Measurements from ENCODE around the gene ADSL. TPM values are rescaled to one million over a fixed set of nuclear protein-coding genes. Genes with fewer than 3 reads are reported as not detected.

ADSL gene
- total RNA-seq, 1 donor from 2014 or later: 120 TPM

- no peak overlapping the region for H3K27ac Mint-ChIP-seq (ENCODE audit: unreplicated experiment)
- no peak overlapping the region for H3K4me3 Mint-ChIP-seq
- no peak for TF ChIP-seq CTCF (conservative IDR thresholded peaks at IDR 0.05)
- H3K4me1 Mint-ChIP-seq: peaks cover 7% of the 10 kb centered on the region
- H3K27me3 Mint-ChIP-seq (ENCODE audit: low read depth): no peaks in the 10 kb centered on the region
- no peaks in the 10 kb centered on the region for H3K9me3 Mint-ChIP-seq
- no peak for DNase-seq (ENCODE audit: low read depth, low spot score)
- H3K36me3 Mint-ChIP-seq (ENCODE audit: low read depth): peaks cover 37% of the 10 kb centered on the region
Measured at GRCh38 chr22:40313007-40313406, 33.3 kb upstream of the ADSL start.

- Mint-ChIP-seq H3K4me3 (no peak overlapping the region), H3K27ac (ENCODE audit: unreplicated experiment) (no peak overlapping the region), H3K4me1 (peaks cover 7% of the 10 kb centered on the region), H3K36me3 (ENCODE audit: low read depth) (peaks cover 37% of the 10 kb centered on the region), H3K9me3 (no peaks in the 10 kb centered on the region), H3K27me3 (ENCODE audit: low read depth) (no peaks in the 10 kb centered on the region)
- no peak for DNase-seq (ENCODE audit: low read depth, low spot score)
- no peak for TF ChIP-seq CTCF (conservative IDR thresholded peaks at IDR 0.05)
Measured at GRCh38 chr22:40314041-40314440, 32.3 kb upstream of the ADSL start.

GRCh38 chr22:40320687-40321086, 25.6 kb upstream of the ADSL start:
- Mint-ChIP-seq H3K36me3 (ENCODE audit: low read depth) (peaks cover 31% of the 10 kb centered on the region), H3K4me1 (peaks cover 17% of the 10 kb centered on the region), H3K9me3 (no peaks in the 10 kb centered on the region), H3K4me3 (no peak overlapping the region), H3K27ac (ENCODE audit: unreplicated experiment) (no peak overlapping the region), H3K27me3 (ENCODE audit: low read depth) (no peaks in the 10 kb centered on the region)
- DNase-seq (ENCODE audit: low read depth, low spot score): no peak
- no peak for TF ChIP-seq CTCF (conservative IDR thresholded peaks at IDR 0.05)

GRCh38 chr22:40322021-40322420, 24.3 kb upstream of the ADSL start:
- Mint-ChIP-seq H3K27ac (ENCODE audit: unreplicated experiment) (no peak overlapping the region), H3K4me3 (no peak overlapping the region), H3K27me3 (ENCODE audit: low read depth) (no peaks in the 10 kb centered on the region), H3K36me3 (ENCODE audit: low read depth) (peaks cover 25% of the 10 kb centered on the region), H3K4me1 (peaks cover 26% of the 10 kb centered on the region), H3K9me3 (no peaks in the 10 kb centered on the region)
- DNase-seq (ENCODE audit: low read depth, low spot score): no peak
- no peak for TF ChIP-seq CTCF (conservative IDR thresholded peaks at IDR 0.05)

- Mint-ChIP-seq H3K27ac (ENCODE audit: unreplicated experiment) (no peak overlapping the region), H3K4me3 (no peak overlapping the region), H3K27me3 (ENCODE audit: low read depth) (no peaks in the 10 kb centered on the region), H3K36me3 (ENCODE audit: low read depth) (peaks cover 18% of the 10 kb centered on the region), H3K9me3 (no peaks in the 10 kb centered on the region), H3K4me1 (peaks cover 35% of the 10 kb centered on the region)
- TF ChIP-seq CTCF (conservative IDR thresholded peaks at IDR 0.05): no peak
- no peak for DNase-seq (ENCODE audit: low read depth, low spot score)
Measured at GRCh38 chr22:40322818-40323447, 23.4 kb upstream of the ADSL start.
